Mesodermal cell (in vitro differentiated cells): ENCODE data around the gene WDR75.
A peak's percentile ranks its signal among the peaks of the same experiment; 100 is the strongest.
"Not testable (repeated sequence)": the region's sequence is repeated elsewhere in the genome, so short reads cannot be mapped to it uniquely, and the experiment has no call there.

Experiments
- H3K27ac ChIP-seq: 2 replicates; pipeline ENCODE4 v1.7.0; 2013; ENCODE audit warnings: mild to moderate bottlenecking, low read depth, low read length, moderate library complexity; ENCODE audit not compliant: severe bottlenecking
- H3K36me3 ChIP-seq: 2 replicates; pipeline ENCODE4 v1.7.1; 2013; ENCODE audit warnings: mild to moderate bottlenecking, low read length, moderate library complexity; ENCODE audit not compliant: control insufficient read depth, insufficient read depth
- H3K4me1 ChIP-seq: one replicate; pipeline ENCODE4 v1.7.1; 2013; ENCODE audit warnings: mild to moderate bottlenecking, low read length; ENCODE audit not compliant: insufficient read depth, control insufficient read depth, poor library complexity, severe bottlenecking
- H3K4me3 ChIP-seq: 2 replicates; pipeline ENCODE4 v1.7.0; 2013; ENCODE audit warnings: low read length, control low read depth, mild to moderate bottlenecking; ENCODE audit not compliant: insufficient read depth, poor library complexity, severe bottlenecking; ENCODE audit errors: extremely low read depth
- H3K9me3 ChIP-seq: 2 replicates; pipeline ENCODE4 v1.7.1; 2013; ENCODE audit warnings: mild to moderate bottlenecking, low read length, moderate library complexity; ENCODE audit not compliant: control insufficient read depth
- WGBS, 2 experiments: methylation state at CpG; one replicate each; pipeline ENCODE4 v1.1.5; 2013; ENCODE audit warnings: missing lambda C conversion rate in 2 of 2; ENCODE audit not compliant: insufficient coverage in 2 of 2; 5-methylcytosine and 5-hydroxymethylcytosine counted together

Gene WDR75

DNA sequence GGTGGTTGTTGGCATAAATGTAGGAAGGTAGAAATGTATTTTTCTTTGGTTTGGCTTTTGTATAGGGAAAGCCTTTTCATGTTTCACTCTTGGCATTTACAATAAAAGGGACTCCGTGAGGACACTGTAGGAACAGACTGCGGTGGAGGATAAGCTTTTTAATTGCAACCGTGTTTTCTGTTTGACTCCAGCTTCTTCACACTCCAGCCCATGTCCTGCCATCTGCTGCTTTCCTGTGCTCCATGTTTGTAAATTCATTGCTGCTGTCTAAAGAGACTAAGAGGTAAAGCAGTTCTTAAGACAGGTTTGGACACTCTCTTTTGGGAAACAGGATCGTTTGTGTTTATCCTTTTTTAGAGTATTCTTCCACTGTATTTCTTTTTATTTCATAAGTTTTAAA lies 33.3 kb downstream of the WDR75 start:
- peaks cover 59% of the 10 kb centered on the region for H3K36me3 ChIP-seq
- WGBS, 2 experiments: 100% methylated on average over 3 of the region's 4 CpGs
- no peaks in the 10 kb centered on the region for H3K9me3 ChIP-seq
- H3K27ac ChIP-seq: no peak overlapping the region
- no peaks in the 10 kb centered on the region for H3K4me1 ChIP-seq
- H3K4me3 ChIP-seq: no peak overlapping the region

DNA sequence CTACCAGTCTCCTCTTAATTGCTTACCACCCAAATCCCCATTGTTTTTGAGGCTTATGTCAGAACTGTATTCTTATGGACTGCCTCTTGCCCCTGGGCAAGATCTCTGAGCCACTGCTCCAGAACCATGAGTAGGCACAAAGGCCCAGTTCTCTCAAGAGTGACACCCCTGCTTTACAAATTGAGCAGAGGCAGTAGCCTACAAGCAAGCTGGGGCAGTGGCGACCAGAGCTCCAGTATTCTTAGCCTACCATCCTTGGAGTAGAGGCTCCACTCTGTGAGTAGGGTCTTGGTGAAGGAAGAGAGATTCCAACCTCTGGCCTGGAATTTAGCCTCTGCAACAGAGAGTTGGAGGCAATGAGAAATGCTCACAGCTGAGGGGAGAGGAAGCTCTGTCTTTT lies 36.5 kb downstream of the WDR75 start:
- Histone ChIP-seq H3K27ac (no peak overlapping the region), H3K4me1 (no peaks in the 10 kb centered on the region), H3K36me3 (peaks cover 36% of the 10 kb centered on the region), H3K4me3 (no peak overlapping the region), H3K9me3 (no peaks in the 10 kb centered on the region)
- WGBS, 2 experiments: 100% methylated on average over 1 of the region's 1 CpG

DNA sequence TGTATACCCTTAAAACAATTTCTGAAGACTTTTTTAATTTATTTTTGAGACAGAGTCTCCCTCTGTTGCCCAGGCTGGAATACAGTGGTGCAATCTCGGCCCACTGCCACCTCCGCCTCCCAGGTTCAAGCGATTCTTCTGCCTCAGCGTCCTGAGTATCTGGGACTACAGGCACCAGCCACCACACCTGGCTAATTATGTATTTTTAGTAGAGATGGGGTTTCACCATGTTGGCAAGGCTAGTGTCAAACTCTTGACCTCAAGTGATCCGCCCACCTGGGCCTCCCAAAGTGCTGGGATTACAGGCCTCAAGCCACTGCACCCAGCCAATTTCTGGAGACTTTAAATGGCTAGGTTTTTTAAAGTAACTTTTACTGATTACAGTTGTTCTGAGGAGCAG lies 37.0 kb downstream of the WDR75 start:
- not testable (repeated sequence) for H3K4me1 ChIP-seq, H3K4me3 ChIP-seq, H3K27ac ChIP-seq, H3K9me3 ChIP-seq
- H3K36me3 ChIP-seq: peaks cover 30% of the 10 kb centered on the region
- WGBS, 2 experiments: 92 to 100% methylated on average over 2 to 3 of the region's 5 CpGs

DNA sequence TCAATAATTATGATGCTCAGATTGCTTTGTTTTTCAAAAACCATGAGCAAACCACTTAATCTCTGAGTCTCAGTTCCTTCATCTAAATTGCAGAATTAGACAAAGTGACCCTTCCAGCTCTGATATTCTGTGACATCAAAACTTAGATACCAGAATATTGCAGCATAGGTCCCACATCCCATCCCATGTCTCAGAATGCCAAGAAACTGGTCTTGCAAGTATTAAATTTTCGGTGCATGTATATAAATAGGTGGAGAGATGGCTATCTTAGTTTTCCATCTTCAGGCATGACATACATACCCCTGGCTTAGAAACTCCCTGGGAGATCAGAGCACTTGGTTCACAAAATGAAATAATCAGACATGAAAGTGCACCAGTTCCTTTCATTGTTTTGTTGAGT lies 39.8 kb downstream of the WDR75 start:
- Histone ChIP-seq H3K4me3 (no peak overlapping the region), H3K4me1 (no peaks in the 10 kb centered on the region), H3K36me3 (peaks cover 6% of the 10 kb centered on the region), H3K9me3 (no peaks in the 10 kb centered on the region), H3K27ac (no peak overlapping the region)
- no CpG with 5 or more reads among the region's 1 CpG for WGBS, 2 experiments

DNA sequence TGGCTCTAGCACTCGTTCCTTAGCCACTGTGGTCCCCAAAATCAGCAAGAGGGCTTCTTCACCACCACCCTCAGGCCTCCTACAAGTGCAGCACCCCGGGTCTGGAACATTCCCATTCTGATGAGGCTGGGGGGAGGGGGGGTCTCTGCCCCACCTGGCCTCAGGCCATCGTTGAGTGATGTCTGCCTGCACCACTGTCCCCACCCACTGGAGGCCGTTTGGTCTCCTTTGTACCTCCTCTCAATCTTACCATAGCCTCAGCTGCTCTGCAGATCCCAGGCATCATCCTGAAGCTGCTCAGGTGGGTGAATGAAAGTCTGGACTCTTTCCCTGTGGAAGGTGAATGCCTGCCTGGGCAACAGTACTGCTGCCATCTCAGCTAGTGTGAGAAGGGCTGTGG lies 42.3 kb downstream of the WDR75 start:
- Histone ChIP-seq H3K4me3 (no peak overlapping the region), H3K36me3 (no peaks in the 10 kb centered on the region), H3K9me3 (no peaks in the 10 kb centered on the region), H3K27ac (no peak overlapping the region), H3K4me1 (no peaks in the 10 kb centered on the region)
- WGBS, 2 experiments: 86 to 90% methylated on average over 1 to 2 of the region's 4 CpGs

DNA sequence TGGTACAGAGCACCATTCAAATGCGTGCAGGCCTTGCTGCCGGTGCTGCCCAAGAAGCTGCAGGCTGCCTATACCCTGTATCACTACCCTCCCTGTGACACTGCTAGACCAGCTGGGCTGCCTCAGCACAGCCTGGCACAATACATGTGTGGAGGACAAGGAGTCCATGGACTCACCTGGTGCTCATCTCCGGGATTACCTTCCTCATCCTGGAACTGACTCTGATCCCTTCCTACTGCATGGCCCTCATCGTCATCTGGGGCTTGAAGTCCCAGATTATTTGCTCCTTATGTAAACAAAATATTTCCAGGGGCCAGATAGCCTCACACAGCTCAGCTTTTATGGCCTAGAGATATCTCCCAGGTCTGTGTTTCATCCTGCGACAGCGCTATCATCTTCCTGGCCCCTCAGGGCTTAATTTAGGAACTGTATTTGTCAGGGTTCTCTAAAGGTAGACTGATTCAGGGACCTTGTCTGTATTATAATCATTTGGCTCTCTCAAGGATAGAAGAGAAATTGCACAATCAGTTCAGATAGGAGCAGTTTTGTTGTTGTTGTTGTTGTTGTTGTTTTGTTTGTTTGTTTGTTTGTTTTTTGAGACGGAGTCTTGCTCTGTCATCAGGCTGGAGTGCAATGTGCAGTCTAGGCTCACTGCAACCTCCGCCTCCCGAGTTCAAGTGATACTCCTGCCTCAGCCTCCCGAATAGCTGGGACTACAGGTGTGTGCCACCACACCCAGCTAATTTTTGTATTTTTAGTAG lies 42.9 kb downstream of the WDR75 start:
- no peaks in the 10 kb centered on the region for H3K9me3 ChIP-seq
- H3K4me1 ChIP-seq: no peaks in the 10 kb centered on the region
- WGBS, 2 experiments: 89 to 93% methylated on average over 7 to 9 of the region's 10 CpGs
- H3K27ac ChIP-seq: no peak overlapping the region
- no peak overlapping the region for H3K4me3 ChIP-seq
- no peaks in the 10 kb centered on the region for H3K36me3 ChIP-seq

DNA sequence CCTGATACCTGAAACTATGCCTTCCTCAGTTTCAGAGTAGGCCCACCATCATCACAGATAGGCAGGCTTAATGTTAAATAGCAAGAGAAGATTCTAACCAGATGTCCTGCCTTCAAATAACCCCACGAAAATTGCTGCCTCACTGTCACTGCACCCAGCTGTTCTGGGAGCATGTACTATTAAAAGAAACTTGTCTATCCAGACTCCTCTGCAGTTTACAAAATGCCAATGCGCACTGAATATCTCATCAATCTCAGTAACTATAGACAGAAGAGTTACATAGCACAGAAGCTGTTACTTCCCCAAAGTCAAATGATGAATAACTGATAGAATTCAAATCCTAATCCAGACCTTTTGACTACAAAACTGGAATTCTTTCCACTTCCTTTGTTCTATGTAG lies 43.9 kb downstream of the WDR75 start:
- Histone ChIP-seq H3K27ac (peak overlapping the region; percentile 24), H3K36me3 (no peaks in the 10 kb centered on the region), H3K9me3 (no peaks in the 10 kb centered on the region), H3K4me3 (no peak overlapping the region), H3K4me1 (no peaks in the 10 kb centered on the region)
- 80 to 100% methylated on average over 1 of the region's 2 CpGs for WGBS, 2 experiments

DNA sequence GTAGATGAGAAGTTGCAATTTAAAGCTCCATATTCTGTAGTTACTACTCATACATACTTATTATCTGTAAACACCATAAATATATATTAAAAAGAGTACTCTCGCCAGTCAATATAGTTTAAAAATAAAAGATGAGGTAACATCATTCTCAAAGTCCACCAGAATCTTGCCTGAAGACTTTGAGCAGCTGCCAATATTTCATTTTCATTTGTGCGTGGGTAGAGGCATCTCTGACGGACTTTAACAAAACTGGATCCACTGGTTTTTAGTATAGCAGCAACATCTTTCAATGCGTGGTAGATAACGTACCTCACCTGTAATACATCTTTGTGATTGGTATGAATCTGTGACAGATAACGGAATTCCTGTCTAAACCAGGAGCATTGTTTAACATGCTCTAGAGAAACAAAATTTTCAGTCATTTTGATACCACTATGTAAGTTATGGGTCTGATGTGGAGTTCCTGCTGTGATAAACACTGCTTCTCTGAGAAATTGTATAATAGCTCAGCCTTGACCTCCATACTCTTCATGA lies 45.0 kb downstream of the WDR75 start:
- 90 to 100% methylated on average over 2 to 4 of the region's 6 CpGs for WGBS, 2 experiments
- H3K4me1 ChIP-seq: no peaks in the 10 kb centered on the region
- H3K4me3 ChIP-seq: no peak overlapping the region

DNA sequence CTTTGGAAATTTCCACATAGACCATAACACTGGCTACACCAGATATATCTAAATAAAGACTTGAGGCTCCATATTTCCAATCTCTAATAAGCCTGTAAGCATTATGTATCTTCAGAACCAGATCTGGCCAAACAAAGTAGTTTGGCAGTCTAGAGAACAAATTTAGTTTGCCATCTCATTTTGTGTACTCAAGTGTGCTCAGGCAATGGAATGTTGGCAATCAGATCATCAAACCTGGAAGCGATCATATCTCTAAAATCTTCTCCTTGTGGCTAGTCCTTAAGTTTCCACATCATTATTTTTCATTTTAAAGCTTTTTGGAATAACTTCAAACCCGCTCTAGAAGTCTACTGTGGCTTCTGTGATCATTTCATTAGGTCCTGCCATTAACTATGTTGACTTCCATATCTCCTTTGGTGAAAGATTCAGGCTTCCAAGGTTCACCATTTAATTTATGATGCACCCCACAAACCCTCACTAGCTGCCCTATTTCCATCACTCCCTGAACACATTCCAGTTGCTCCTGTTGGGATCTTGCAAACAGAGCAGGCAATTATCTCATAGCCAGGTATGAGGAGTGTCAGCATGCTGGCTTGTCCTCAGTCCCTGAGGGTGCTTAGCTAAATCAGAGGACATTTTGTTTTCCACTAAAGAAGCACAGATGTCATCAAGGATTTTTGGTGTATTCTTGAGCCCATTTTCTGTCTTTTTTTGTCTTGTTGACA lies 46.2 kb downstream of the WDR75 start:
- Histone ChIP-seq H3K27ac (no peak overlapping the region), H3K36me3 (no peaks in the 10 kb centered on the region), H3K9me3 (no peaks in the 10 kb centered on the region), H3K4me3 (no peak overlapping the region), H3K4me1 (peaks cover 3% of the 10 kb centered on the region)
- 92 to 93% methylated on average over 2 of the region's 2 CpGs for WGBS, 2 experiments

More for the DNA sequence above, 45.0 kb downstream of the WDR75 start:
- H3K27ac ChIP-seq: no peak overlapping the region
- no peaks in the 10 kb centered on the region for H3K9me3 ChIP-seq
- no peaks in the 10 kb centered on the region for H3K36me3 ChIP-seq

DNA sequence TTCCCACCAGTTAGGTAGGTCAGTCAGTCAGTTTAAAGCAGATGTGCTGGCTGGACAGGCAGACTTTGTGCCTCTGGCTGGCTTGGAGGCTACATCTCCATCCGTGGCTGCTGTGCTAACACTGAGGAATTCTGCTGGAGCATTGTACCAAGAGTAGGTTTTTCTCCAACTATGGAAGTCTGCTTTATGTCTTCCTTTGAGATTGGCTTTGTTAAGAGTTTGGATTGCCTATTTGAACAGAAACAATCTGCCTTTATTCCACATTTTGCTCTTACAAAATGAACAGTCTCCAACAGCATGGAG lies 46.7 kb downstream of the WDR75 start:
- Histone ChIP-seq H3K9me3 (no peaks in the 10 kb centered on the region), H3K4me3 (no peak overlapping the region), H3K36me3 (no peaks in the 10 kb centered on the region), H3K4me1 (peaks cover 4% of the 10 kb centered on the region), H3K27ac (no peak overlapping the region)
- WGBS, 2 experiments: 100% methylated on average over 1 of the region's 1 CpG; no CpG with 5 or more reads in 1 of the 2 experiments

DNA sequence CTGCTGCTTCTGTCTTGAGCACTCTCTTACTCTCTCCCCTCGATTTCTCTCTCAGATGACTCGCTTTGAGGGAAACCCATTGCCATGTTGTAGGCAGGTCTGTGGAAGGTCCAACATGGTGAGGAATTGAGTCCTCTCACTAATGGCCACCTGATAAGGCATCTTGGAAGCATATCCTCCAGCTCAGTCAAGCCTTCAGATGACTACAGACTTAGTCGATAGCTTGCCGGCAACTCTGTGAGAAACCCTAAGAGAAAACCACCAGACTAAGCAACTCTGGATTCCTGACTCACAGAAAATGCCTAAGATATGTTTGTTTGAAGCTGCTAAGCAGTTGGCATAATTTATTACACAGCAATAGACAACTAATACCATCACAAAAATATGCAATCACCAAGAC lies 51.2 kb downstream of the WDR75 start:
- Histone ChIP-seq H3K4me3 (no peak overlapping the region), H3K9me3 (no peaks in the 10 kb centered on the region), H3K4me1 (peaks cover 4% of the 10 kb centered on the region), H3K36me3 (no peaks in the 10 kb centered on the region), H3K27ac (no peak overlapping the region)
- WGBS, 2 experiments: 92 to 100% methylated on average over 2 of the region's 4 CpGs
